Spleen (tissue), 7 donors: ENCODE results near the gene DUSP22.

Source experiments
- POLR2A ChIP-seq, 3 donors: fragments of 450-650 bp; IDR thresholded peaks; one replicate each; pipeline ENCODE4 v1.5.1; 2017; ENCODE audit warnings: antibody characterized with exemption in 3 of 3, mild to moderate bottlenecking in 1 of 3
- TF ChIP-seq, protein P1 (sequence below), 11 experiments: fragments of 200-600 bp in 7 of 11; fragments of 450-650 bp in 4 of 11; sonication (generic) in 4 of 11; IDR thresholded peaks in 8 of 11; conservative IDR thresholded peaks in 3 of 11; 1 replicate in 7 of 11; 2 replicates in 4 of 11; pipeline versions ENCODE4 v1.4.0 to v1.8.0; 2016 to 2021; ENCODE audit warnings: antibody characterized with exemption in 11 of 11, inconsistent platforms in 4 of 11, mild to moderate bottlenecking in 1 of 11
- donor health status: DM: no; HTN: no; CAD: no; lungs with moderate emphysema.
- donor health status: DM: no; HTN: no; CAD: no.
- donor health status: DM: no; HTN: no; CAD: no.

DNA sequence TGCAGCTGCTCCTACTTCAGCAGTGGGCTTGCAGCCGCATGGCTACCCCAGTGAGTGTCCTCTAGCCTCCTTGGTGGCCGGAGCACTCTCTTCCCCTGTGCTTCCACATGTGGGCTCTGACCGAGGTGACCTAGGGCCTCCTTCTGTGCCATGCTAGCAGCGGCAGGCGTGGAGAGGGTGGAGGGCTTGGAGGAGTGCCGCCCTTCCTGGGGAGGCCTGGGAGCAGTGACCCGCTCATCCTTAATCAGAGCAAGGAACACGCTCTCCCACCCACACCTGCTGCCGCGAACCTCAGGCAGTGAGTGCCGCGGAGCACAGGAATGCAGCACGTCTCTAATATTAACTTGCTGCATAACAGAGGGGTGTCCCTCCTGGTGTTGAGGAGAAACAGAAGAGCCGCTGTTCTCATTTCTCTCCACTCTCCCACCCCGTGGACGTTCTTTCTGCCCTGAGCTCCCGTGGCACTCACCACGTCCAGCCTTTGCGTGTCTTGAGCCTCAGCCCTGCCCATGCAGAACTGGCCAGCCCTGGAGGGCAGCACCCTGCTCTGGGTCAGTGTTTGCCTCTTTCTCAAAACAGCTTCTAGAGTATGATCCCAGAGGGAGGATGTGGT, 31.9 kb downstream of the DUSP22 start:
- TF ChIP-seq, protein P1, sequence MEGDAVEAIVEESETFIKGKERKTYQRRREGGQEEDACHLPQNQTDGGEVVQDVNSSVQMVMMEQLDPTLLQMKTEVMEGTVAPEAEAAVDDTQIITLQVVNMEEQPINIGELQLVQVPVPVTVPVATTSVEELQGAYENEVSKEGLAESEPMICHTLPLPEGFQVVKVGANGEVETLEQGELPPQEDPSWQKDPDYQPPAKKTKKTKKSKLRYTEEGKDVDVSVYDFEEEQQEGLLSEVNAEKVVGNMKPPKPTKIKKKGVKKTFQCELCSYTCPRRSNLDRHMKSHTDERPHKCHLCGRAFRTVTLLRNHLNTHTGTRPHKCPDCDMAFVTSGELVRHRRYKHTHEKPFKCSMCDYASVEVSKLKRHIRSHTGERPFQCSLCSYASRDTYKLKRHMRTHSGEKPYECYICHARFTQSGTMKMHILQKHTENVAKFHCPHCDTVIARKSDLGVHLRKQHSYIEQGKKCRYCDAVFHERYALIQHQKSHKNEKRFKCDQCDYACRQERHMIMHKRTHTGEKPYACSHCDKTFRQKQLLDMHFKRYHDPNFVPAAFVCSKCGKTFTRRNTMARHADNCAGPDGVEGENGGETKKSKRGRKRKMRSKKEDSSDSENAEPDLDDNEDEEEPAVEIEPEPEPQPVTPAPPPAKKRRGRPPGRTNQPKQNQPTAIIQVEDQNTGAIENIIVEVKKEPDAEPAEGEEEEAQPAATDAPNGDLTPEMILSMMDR (IDR thresholded peaks at IDR 0.05 in 8 of 11, conservative IDR thresholded peaks at IDR 0.05 in 3 of 11), result no peak
- no peak for TF ChIP-seq POLR2A (IDR thresholded peaks at IDR 0.05)
